HCT116 (cell line): ENCODE data around the gene ANKS1A. TPM values are rescaled to one million over a fixed set of nuclear protein-coding genes. Genes with fewer than 3 reads are reported as not detected.

Experiments used
- ATAC-seq: fragments of 200-7000 bp; cut with Tn5 transposase; 2 replicates; pipeline ENCODE4 v1.9.1; 2020; ENCODE audit warnings: mild to moderate bottlenecking, moderate library complexity
- BruUV-seq: library from RNA; stranded (reverse); fragments of 400-500 nt; replicated peaks from 2 replicates; lab custom pipeline; 2021; lab: Mats Ljungman, UMichigan
- CTCF ChIA-PET: fragments of 300-600 bp; sonication (Branson Sonifier 250); formaldehyde crosslinking; loops from one replicate; lab custom pipeline; 2021; ENCODE audit warnings: antibody characterized with exemption; lab: Charles Lee
- POLR2A ChIA-PET: fragments of 300-600, 350-600 bp; sonication (Branson Sonifier 250); formaldehyde crosslinking; loops from one replicate; lab custom pipeline; 2021; ENCODE audit warnings: antibody characterized with exemption; lab: Charles Lee
- RAD21 ChIA-PET, 2 experiments: fragments of 300-600 bp; sonication (Branson Sonifier 250); formaldehyde crosslinking; loops; one replicate each; lab custom pipeline; 2023; ENCODE audit warnings: low total read pairs in 2 of 2; ENCODE audit not compliant: uncharacterized antibody in 2 of 2, unreplicated experiment in 2 of 2, low non-redundant PET in 1 of 2; lab: Charles Lee
- DNase-seq: peaks from one replicate; pipeline ENCODE4 v3.0.0-alpha.2; 2010; ENCODE audit warnings: low read depth, low spot score
- H2AFZ ChIP-seq: fragments of 200-600 bp; shearing (Covaris generic), sonication (generic); 2 replicates; pipeline ENCODE4 v1.6.1; 2017; ENCODE audit warnings: low read depth, mixed run types, mixed read lengths, antibody characterized with exemption, low read length; ENCODE audit not compliant: poor library complexity, severe bottlenecking
- H3K27ac ChIP-seq: 2 replicates; pipeline ENCODE4 v1.5.1; 2012; ENCODE audit warnings: low read depth, low read length
- H3K27me3 ChIP-seq: fragments of 200-600 bp; sonication (generic); 2 replicates; pipeline ENCODE4 v1.6.1; 2016; ENCODE audit warnings: mixed run types, low read length, mixed read lengths; ENCODE audit not compliant: insufficient read depth
- H3K36me3 ChIP-seq, 2 experiments: fragments of 200-500 bp in 1 of 2; fragments of 200-600 bp in 1 of 2; sonication (Bioruptor generic) in 1 of 2; sonication (generic) in 1 of 2; 2 replicates each; pipeline versions ENCODE4 v1.5.1 to v1.6.1; 2014 to 2016; ENCODE audit warnings: low read length in 2 of 2, inconsistent platforms in 1 of 2, mixed read lengths in 1 of 2, mixed run types in 1 of 2; ENCODE audit not compliant: insufficient read depth in 2 of 2, control insufficient read depth in 1 of 2
- H3K4me1 ChIP-seq, 2 experiments: fragments of 200-600 bp in 1 of 2; sonication (generic) in 1 of 2; 2 replicates each; pipeline versions ENCODE4 v1.5.1 to v1.6.1; 2012 to 2017; ENCODE audit warnings: low read length in 2 of 2, inconsistent platforms in 1 of 2, mild to moderate bottlenecking in 1 of 2, mixed read lengths in 1 of 2, mixed run types in 1 of 2, moderate library complexity in 1 of 2; ENCODE audit not compliant: insufficient read depth in 2 of 2, control insufficient read depth in 1 of 2
- H3K4me2 ChIP-seq: fragments of 200-600 bp; sonication (generic); 2 replicates; pipeline ENCODE4 v1.6.1; 2017; ENCODE audit warnings: mixed run types, low read length, mixed read lengths
- H3K4me3 ChIP-seq, 2 experiments: fragments of 200-600 bp in 1 of 2; sonication (generic) in 1 of 2; replicated peaks in 1 of 2; 2 replicates each; pipeline ENCODE4 v1.5.1; 2011 to 2016; ENCODE audit warnings: low read length in 2 of 2, control low read depth in 1 of 2, low read depth in 1 of 2, mild to moderate bottlenecking in 1 of 2, mixed read lengths in 1 of 2, mixed run types in 1 of 2
- H3K79me2 ChIP-seq: fragments of 200-600 bp; sonication (generic); 2 replicates; pipeline ENCODE4 v1.6.1; 2017; ENCODE audit warnings: mild to moderate bottlenecking, mixed run types, low read length, moderate library complexity, mixed read lengths; ENCODE audit not compliant: insufficient read depth
- H3K9ac ChIP-seq: fragments of 200-600 bp; sonication (generic); 2 replicates; pipeline ENCODE4 v1.6.1; 2016; ENCODE audit warnings: low read length, mixed read lengths
- H3K9me2 ChIP-seq: fragments of 200-600 bp; sonication (generic), shearing (Covaris generic); 2 replicates; pipeline ENCODE4 v1.6.1; 2017; ENCODE audit warnings: mixed run types, mild to moderate bottlenecking, moderate library complexity; ENCODE audit not compliant: insufficient read depth
- H3K9me3 ChIP-seq, 2 experiments: fragments of 200-500 bp in 1 of 2; fragments of 200-600 bp in 1 of 2; sonication (Bioruptor generic) in 1 of 2; sonication (generic) in 1 of 2; 2 replicates each; pipeline ENCODE4 v1.6.1; 2014 to 2017; ENCODE audit warnings: low read length in 2 of 2, mixed read lengths in 2 of 2, inconsistent platforms in 1 of 2, low read depth in 1 of 2, mild to moderate bottlenecking in 1 of 2, mixed run types in 1 of 2, moderate library complexity in 1 of 2; ENCODE audit not compliant: control insufficient read depth in 1 of 2, insufficient read depth in 1 of 2
- H4K20me1 ChIP-seq: fragments of 200-600 bp; sonication (generic), shearing (Covaris generic); 2 replicates; pipeline ENCODE4 v1.6.1; 2017; ENCODE audit warnings: mixed run types, mild to moderate bottlenecking, moderate library complexity; ENCODE audit not compliant: insufficient read depth
- ATF3 ChIP-seq: IDR thresholded peaks from 2 replicates; pipeline ENCODE4 v1.6.1; 2012
- CEBPB ChIP-seq: IDR thresholded peaks from 2 replicates; pipeline ENCODE4 v1.6.1; 2012; ENCODE audit warnings: low read depth
- CTCF ChIP-seq, 3 experiments: fragments of 200-600 bp in 1 of 3; sonication (generic) in 1 of 3; IDR thresholded peaks in 2 of 3; conservative IDR thresholded peaks in 1 of 3; 2 replicates each; pipeline ENCODE4 v1.5.1; 2012 to 2017; ENCODE audit warnings: low read depth in 2 of 3, low read length in 2 of 3, antibody characterized with exemption in 1 of 3, borderline replicate concordance in 1 of 3, control low read depth in 1 of 3, mild to moderate bottlenecking in 1 of 3, mixed read lengths in 1 of 3, mixed run types in 1 of 3, moderate library complexity in 1 of 3; ENCODE audit not compliant: insufficient read depth in 1 of 3
- ELF1 ChIP-seq: IDR thresholded peaks from 2 replicates; pipeline ENCODE4 v1.6.1; 2012; ENCODE audit warnings: low read depth, borderline replicate concordance
- EZH2phosphoT487 ChIP-seq: fragments of 200-600 bp; IDR thresholded peaks from 2 replicates; pipeline ENCODE4 v1.6.1; 2018; ENCODE audit warnings: antibody characterized with exemption, borderline replicate concordance
- JUND ChIP-seq: IDR thresholded peaks from 2 replicates; pipeline ENCODE4 v1.6.1; 2012
- POLR2AphosphoS5 ChIP-seq: IDR thresholded peaks from 2 replicates; pipeline ENCODE4 v1.6.1; 2011; ENCODE audit warnings: mild to moderate bottlenecking, low read depth, low read length, moderate library complexity
- RAD21 ChIP-seq: IDR thresholded peaks from 2 replicates; pipeline ENCODE4 v1.6.1; 2012; ENCODE audit warnings: low read depth, mild to moderate bottlenecking
- SP1 ChIP-seq: IDR thresholded peaks from 2 replicates; pipeline ENCODE4 v1.6.1; 2012; ENCODE audit warnings: low read depth
- SRF ChIP-seq: IDR thresholded peaks from 2 replicates; pipeline ENCODE4 v1.6.1; 2012; ENCODE audit warnings: low read depth
- TCF7L2 ChIP-seq: IDR thresholded peaks from 2 replicates; pipeline ENCODE4 v1.7.0; 2011; ENCODE audit warnings: borderline replicate concordance, inconsistent platforms; ENCODE audit not compliant: insufficient read depth, insufficient read length; ENCODE audit errors: extremely low read depth
- YY1 ChIP-seq: IDR thresholded peaks from 2 replicates; pipeline ENCODE4 v1.6.1; 2011; ENCODE audit warnings: low read length, low read depth, moderate library complexity, mild to moderate bottlenecking; ENCODE audit not compliant: insufficient replicate concordance; ENCODE audit errors: extremely low read depth
- ZBTB33 ChIP-seq: IDR thresholded peaks from 2 replicates; pipeline ENCODE4 v1.6.1; 2011; ENCODE audit warnings: mild to moderate bottlenecking, low read length, moderate library complexity; ENCODE audit not compliant: insufficient replicate concordance; ENCODE audit errors: extremely low read depth
- intact Hi-C: fragments of 100-400 bp; cut with micrococcal nuclease; formaldehyde crosslinking; loops from 2 replicates; pipeline ENCODE4 v1.10.0; 2022
- total RNA-seq: library from RNA; stranded (reverse); gene quantifications from one replicate; pipeline ENCODE4 v1.2.1, GENCODE V29; 2021; ENCODE audit not compliant: unreplicated experiment

Gene ANKS1A
- total RNA-seq, 1 experiment from 2014 or later = 20.6 TPM

- Histone ChIP-seq H3K27me3 (no peaks in the 10 kb centered on the region), H3K27ac (no peak overlapping the region), H3K9me3 (no peaks in the 10 kb centered on the region), H3K4me2 (no peak overlapping the region)
- DNase-seq = no peak
- peak; percentile 76 for ATAC-seq
- intact Hi-C loops = no loop called here
- RAD21 ChIA-PET = no interaction called here
- TF ChIP-seq EZH2phosphoT487 (no peak), CTCF (IDR thresholded peaks at IDR 0.05 in 2 of 3, conservative IDR thresholded peaks at IDR 0.05 in 1 of 3; ENCODE audit: borderline replicate concordance in 1 of 3, insufficient read depth in 1 of 3, low read depth in 2 of 3, low read length in 2 of 3) (peak in 1 of 3 experiments; percentile 35; a peak in 2 of 6 replicates)
- TF ChIP-seq, all 23 proteins: peak for 1
- H3K4me1 ChIP-seq = peaks cover 0 to 3% of the 10 kb centered on the region in 2 experiments; a peak in 1 of 4 replicates
- H3K9ac ChIP-seq = no peak overlapping the region
- CTCF ChIA-PET = no interaction called here
- peaks cover 4% of the 10 kb centered on the region; the same call in 1 of the 2 replicates for H4K20me1 ChIP-seq
- H3K79me2 ChIP-seq = peaks cover 89% of the 10 kb centered on the region
- H3K4me3 ChIP-seq = no peak overlapping the region
- H2AFZ ChIP-seq = no peak overlapping the region
- no TSS peak for BruUV-seq
- POLR2A ChIA-PET = no interaction called here
- no peaks in the 10 kb centered on the region for H3K9me2 ChIP-seq
- no peaks in the 10 kb centered on the region for H3K36me3 ChIP-seq
Measured at GRCh38 chr6:34908194-34908593, 19.1 kb downstream of the ANKS1A start.

GRCh38 chr6:34909320-34909883 lies 20.3 kb downstream of the ANKS1A start:
- Histone ChIP-seq H3K4me1 (peaks cover 0 to 3% of the 10 kb centered on the region in 2 experiments; a peak in 1 of 4 replicates), H4K20me1 (peaks cover 4% of the 10 kb centered on the region; the same call in 1 of the 2 replicates), H3K27ac (no peak overlapping the region), H2AFZ (no peak overlapping the region), H3K4me2 (no peak overlapping the region), H3K9me2 (no peaks in the 10 kb centered on the region), H3K9me3 (no peaks in the 10 kb centered on the region), H3K27me3 (no peaks in the 10 kb centered on the region), H3K36me3 (no peaks in the 10 kb centered on the region), H3K9ac (no peak overlapping the region), H3K79me2 (peaks cover 91% of the 10 kb centered on the region), H3K4me3 (no peak overlapping the region)
- ChIA-PET POLR2A (no interaction called here), CTCF (no interaction called here), RAD21 (no interaction called here)
- no peak for DNase-seq
- BruUV-seq = no TSS peak
- intact Hi-C loops = no loop called here
- ATAC-seq = no peak
- TF ChIP-seq ELF1 = no peak
- TF ChIP-seq SP1 = no peak
- no peak for TF ChIP-seq JUND
- no peak for TF ChIP-seq TCF7L2
- no peak for TF ChIP-seq RAD21
- no peak for TF ChIP-seq ZBTB33
- no peak for TF ChIP-seq POLR2AphosphoS5
- TF ChIP-seq CEBPB = no peak
- no peak for TF ChIP-seq YY1
- no peak for TF ChIP-seq ATF3
- no peak for TF ChIP-seq SRF
- no peak for TF ChIP-seq EZH2phosphoT487
